OCI-LY1 (cell line): ENCODE data around the gene PAK2.
"Not testable (repeated sequence)": the region's sequence is repeated elsewhere in the genome, so short reads cannot be mapped to it uniquely, and the experiment has no call there.

Source experiments
- H2AFZ ChIP-seq: fragments of 200-600 bp; sonication (generic), shearing (Covaris generic); 2 replicates; pipeline ENCODE4 v1.6.0; 2014; ENCODE audit warnings: antibody characterized with exemption, mild to moderate bottlenecking, low read length
- H3F3A ChIP-seq: fragments of 200-600 bp; sonication (generic), shearing (Covaris generic); 2 replicates; pipeline ENCODE4 v1.6.0; 2014; ENCODE audit warnings: mild to moderate bottlenecking, antibody characterized with exemption, low read length, moderate library complexity; ENCODE audit not compliant: insufficient read depth
- H3K27ac ChIP-seq: fragments of 200-600 bp; sonication (generic); 2 replicates; pipeline ENCODE4 v1.5.1; 2014; ENCODE audit warnings: low read length, mixed run types, mild to moderate bottlenecking, low read depth; ENCODE audit not compliant: poor library complexity, severe bottlenecking
- H3K27me3 ChIP-seq: fragments of 200-600 bp; sonication (generic); 2 replicates; pipeline ENCODE4 v1.6.0; 2014; ENCODE audit warnings: antibody characterized with exemption, mild to moderate bottlenecking, low read length, moderate library complexity; ENCODE audit not compliant: insufficient read depth
- H3K36me3 ChIP-seq: fragments of 200-600 bp; sonication (generic); 2 replicates; pipeline ENCODE4 v1.6.1; 2014; ENCODE audit warnings: mild to moderate bottlenecking, antibody characterized with exemption, low read length, moderate library complexity, mixed read lengths; ENCODE audit not compliant: insufficient read depth
- H3K4me1 ChIP-seq: fragments of 200-600 bp; sonication (generic); 2 replicates; pipeline ENCODE4 v1.5.1; 2014; ENCODE audit warnings: mild to moderate bottlenecking, low read length, moderate library complexity; ENCODE audit not compliant: insufficient read depth, severe bottlenecking
- H3K4me2 ChIP-seq: fragments of 200-600 bp; sonication (generic), shearing (Covaris generic); 2 replicates; pipeline ENCODE4 v1.6.1; 2014; ENCODE audit warnings: low read length
- H3K4me3 ChIP-seq: fragments of 200-600 bp; sonication (generic); 2 replicates; pipeline ENCODE4 v1.5.1; 2014; ENCODE audit warnings: low read length, low read depth, mild to moderate bottlenecking, mixed read lengths; ENCODE audit not compliant: poor library complexity, severe bottlenecking
- H3K79me2 ChIP-seq: fragments of 200-600 bp; shearing (Covaris generic); 2 replicates; pipeline ENCODE4 v1.6.1; 2016; ENCODE audit warnings: mixed run types, low read length, mixed read lengths; ENCODE audit not compliant: insufficient read depth
- H3K9ac ChIP-seq: fragments of 200-600 bp; sonication (generic), shearing (Covaris generic); 2 replicates; pipeline ENCODE4 v1.6.1; 2014; ENCODE audit warnings: mild to moderate bottlenecking, low read length, mixed read lengths
- H3K9me2 ChIP-seq: fragments of 200-600 bp; sonication (generic), shearing (Covaris generic); 2 replicates; pipeline ENCODE4 v1.6.1; 2014; ENCODE audit warnings: low read depth, mild to moderate bottlenecking, low read length, mixed read lengths
- H3K9me3 ChIP-seq: fragments of 200-600 bp; shearing (Covaris generic); 2 replicates; pipeline ENCODE4 v1.6.1; 2014; ENCODE audit warnings: low read length, mixed read lengths
- H4K20me1 ChIP-seq: fragments of 200-600 bp; sonication (generic), shearing (Covaris generic); 2 replicates; pipeline ENCODE4 v1.6.0; 2016; ENCODE audit warnings: mild to moderate bottlenecking, low read length; ENCODE audit not compliant: insufficient read depth
- CTCF ChIP-seq: fragments of 200-600 bp; sonication (generic), shearing (Covaris generic); IDR thresholded peaks from 2 replicates; pipeline ENCODE4 v1.5.1; 2017; ENCODE audit warnings: mild to moderate bottlenecking, antibody characterized with exemption, low read length, moderate library complexity, mixed read lengths
- EZH2 ChIP-seq: fragments of 200-600 bp; sonication (generic), shearing (Covaris generic); IDR thresholded peaks from 2 replicates; pipeline ENCODE4 v1.8.0; 2017; ENCODE audit warnings: borderline replicate concordance, mixed run types, mild to moderate bottlenecking, antibody characterized with exemption, low read length, moderate library complexity, mixed read lengths

PAK2 gene

DNA sequence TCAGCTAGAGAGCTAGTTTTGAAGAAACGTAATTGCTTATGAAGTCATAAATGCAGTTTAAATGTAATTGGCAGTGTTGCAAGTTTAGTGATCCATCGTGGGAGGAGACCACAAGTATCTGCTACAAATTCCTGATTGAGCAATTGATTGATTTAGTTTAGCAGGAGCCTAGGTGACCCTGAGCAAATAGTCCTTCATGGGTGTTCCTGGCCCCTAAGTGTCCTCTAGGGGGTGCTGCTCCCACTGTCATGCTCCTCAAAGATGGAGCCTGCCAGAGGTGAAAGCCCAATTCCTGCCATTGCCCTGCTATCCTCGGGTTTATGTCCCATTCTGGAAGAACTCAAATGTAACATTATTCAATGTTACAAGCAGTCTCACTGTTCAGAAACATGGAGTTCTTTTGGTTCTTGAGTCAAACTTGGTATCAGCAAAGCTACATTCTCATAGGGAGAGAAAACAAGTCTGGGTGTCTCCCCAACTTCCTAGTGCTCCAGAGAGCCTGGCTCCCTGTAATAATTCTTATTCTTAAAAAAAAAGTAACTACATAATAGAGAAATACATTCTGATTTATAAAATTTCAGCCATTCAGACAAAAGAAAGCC is 98.3 kb downstream of the PAK2 start:
- H3K4me3 ChIP-seq = no peak overlapping the region
- no peak overlapping the region for H3K9ac ChIP-seq
- no peak overlapping the region for H2AFZ ChIP-seq
- H3F3A ChIP-seq = 0 out of 2 replicates have a peak, but pooled peaks cover 3% of the 10 kb centered on the region
- no peaks in the 10 kb centered on the region for H4K20me1 ChIP-seq
- H3K9me2 ChIP-seq = no peaks in the 10 kb centered on the region
- no peak for TF ChIP-seq EZH2
- peak; percentile 98 for TF ChIP-seq CTCF
- H3K79me2 ChIP-seq = no peaks in the 10 kb centered on the region
- peaks cover 6% of the 10 kb centered on the region for H3K4me1 ChIP-seq
- H3K9me3 ChIP-seq = no peaks in the 10 kb centered on the region
- H3K27me3 ChIP-seq = no peaks in the 10 kb centered on the region
- H3K4me2 ChIP-seq = no peak overlapping the region
- no peak overlapping the region for H3K27ac ChIP-seq
- no peaks in the 10 kb centered on the region for H3K36me3 ChIP-seq

- H3K79me2 ChIP-seq, H3F3A ChIP-seq, H3K27ac ChIP-seq, H3K36me3 ChIP-seq, H3K9ac ChIP-seq, H3K4me2 ChIP-seq, H3K4me1 ChIP-seq, H3K27me3 ChIP-seq, H2AFZ ChIP-seq, H3K9me3 ChIP-seq, H3K4me3 ChIP-seq, H3K9me2 ChIP-seq, H4K20me1 ChIP-seq: not testable (repeated sequence)
Measured at GRCh38 chr3:196839351-196839750, 99.7 kb downstream of the PAK2 start.

DNA sequence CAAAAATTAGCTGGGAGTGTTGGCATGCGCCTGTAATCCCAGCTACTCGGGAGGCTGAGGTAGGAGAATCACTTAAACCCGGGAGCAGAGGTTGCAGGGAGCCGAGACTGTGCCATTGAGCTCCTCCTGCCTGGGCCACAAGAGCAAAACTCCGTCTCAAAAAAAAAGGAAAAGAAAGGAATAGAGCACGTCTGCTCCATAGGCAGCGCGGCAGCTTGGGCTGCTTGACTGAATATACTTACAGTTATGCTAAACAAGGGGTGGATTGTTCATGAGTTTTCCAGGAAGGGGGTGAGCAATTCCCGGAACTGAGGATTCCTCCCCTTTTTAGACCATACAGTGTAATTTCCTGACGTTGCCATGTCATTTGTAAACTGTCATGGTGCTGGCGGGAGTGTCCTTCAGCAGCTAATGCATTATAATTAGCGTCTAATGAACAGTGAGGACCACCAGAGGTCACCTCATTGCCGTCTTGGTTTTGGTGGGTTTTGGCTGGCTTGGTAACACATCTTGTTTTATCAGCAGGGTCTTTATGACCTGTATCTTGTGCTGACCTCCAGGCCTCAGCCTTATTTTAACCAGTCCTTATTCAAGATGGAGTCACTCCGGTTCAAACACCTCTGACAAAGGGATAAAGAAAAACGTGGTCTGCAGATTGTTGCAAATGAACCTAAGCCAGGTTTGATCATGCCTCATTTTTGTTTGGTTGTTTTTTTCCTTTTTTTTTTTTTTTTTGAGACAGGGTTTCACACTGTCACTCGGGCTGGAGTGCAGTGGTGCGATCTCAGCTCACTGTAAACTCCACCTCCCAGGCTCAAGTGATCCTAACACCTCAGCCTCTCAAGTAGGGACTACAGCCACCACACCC is 103.1 kb downstream of the PAK2 start:
- peak overlapping the region; percentile 16; the same call in 1 of the 2 replicates for H3K9ac ChIP-seq
- TF ChIP-seq EZH2 (no peak), CTCF (peak; percentile 52)
- no peaks in the 10 kb centered on the region for H3K9me2 ChIP-seq
- H3K4me1 ChIP-seq = peaks cover 9% of the 10 kb centered on the region
- H3K27ac ChIP-seq = no peak overlapping the region
- H3K79me2 ChIP-seq = no peaks in the 10 kb centered on the region
- H3K36me3 ChIP-seq = no peaks in the 10 kb centered on the region
- no peaks in the 10 kb centered on the region for H4K20me1 ChIP-seq
- H3K9me3 ChIP-seq = no peaks in the 10 kb centered on the region
- H2AFZ ChIP-seq = no peak overlapping the region
- peak overlapping the region; percentile 44 for H3K4me2 ChIP-seq
- no peaks in the 10 kb centered on the region for H3F3A ChIP-seq
- H3K4me3 ChIP-seq = no peak overlapping the region
- no peaks in the 10 kb centered on the region for H3K27me3 ChIP-seq
